HG02885 (cell line): Measurements from ENCODE around the gene MBNL2.

ENCODE experiments used
- ATAC-seq: cut with Tn5 transposase; IDR thresholded peaks from one replicate; pipeline ENCODE4 v1.9.1; 2021; ENCODE audit warnings: mild to moderate bottlenecking; ENCODE audit not compliant: unreplicated experiment, poor library complexity

The MBNL2 gene, protein sequence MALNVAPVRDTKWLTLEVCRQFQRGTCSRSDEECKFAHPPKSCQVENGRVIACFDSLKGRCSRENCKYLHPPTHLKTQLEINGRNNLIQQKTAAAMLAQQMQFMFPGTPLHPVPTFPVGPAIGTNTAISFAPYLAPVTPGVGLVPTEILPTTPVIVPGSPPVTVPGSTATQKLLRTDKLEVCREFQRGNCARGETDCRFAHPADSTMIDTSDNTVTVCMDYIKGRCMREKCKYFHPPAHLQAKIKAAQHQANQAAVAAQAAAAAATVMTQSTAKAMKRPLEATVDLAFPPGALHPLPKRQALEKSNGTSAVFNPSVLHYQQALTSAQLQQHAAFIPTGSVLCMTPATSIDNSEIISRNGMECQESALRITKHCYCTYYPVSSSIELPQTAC

DNA sequence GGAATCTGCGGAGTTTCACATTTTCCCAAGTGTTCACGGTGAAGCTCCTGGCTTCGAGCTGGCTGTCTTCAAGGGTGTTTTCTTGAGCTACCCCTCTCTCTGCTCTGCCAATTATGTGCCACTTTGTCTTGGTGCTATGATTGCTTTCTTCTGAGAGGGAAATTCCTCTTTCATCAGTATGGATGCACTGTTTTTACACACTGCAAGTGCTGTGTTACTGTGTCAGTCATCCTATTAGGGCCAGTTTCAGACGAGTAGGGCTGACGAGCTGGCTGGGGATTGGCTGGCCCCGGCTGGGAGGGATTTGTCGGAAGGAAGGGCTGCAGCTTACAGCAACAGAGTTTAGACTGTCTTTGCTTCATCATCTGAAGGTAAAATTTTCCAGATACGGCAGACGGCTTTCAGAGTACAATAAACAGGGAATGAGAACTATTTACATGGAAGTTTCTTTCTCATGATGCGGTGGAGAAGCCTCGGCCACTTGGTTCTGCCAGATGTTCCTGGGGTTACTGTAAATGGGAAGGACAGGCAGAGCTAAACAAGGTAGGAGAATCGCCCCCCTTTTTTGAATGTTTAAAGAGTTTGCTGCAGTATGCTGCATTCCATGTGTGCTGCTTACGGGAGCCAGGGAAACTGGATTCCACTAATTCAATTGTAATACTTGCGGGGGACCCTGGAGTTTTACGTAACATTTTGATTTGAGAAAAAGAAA is at the start of gene MBNL2:
Gene MBNL2, plus strand, starts transcription at position 345 of the 712 bp plus-strand sequence. CDS start 53,903 bp downstream, outside the sequence.
- peak; percentile 96 for ATAC-seq

GRCh38 chr13:97174638-97175037 is 47.5 kb upstream of the MBNL2 start:
- no peak for ATAC-seq

DNA sequence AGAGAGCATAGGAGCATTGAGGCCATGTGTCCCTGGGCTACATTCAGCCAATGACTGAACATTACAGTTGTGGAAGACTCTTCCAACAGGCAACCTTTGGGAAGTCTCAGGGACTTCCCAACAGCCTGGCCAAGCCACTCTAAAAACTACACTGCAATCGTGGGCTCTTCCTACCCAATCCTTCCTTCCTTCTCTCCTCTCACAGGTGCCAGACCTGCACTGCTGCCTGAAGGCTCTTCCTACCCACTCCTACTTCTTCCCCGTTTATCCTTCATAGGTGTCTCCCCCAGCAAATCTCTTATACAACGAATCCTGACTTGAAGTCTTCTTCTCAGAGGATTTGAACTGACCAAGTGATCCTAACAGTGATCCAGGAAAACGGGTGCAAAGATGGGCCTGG is 47.1 kb upstream of the MBNL2 start:
- ATAC-seq: no peak

- ATAC-seq: no peak
Measured at GRCh38 chr13:97179501-97179900, 42.6 kb upstream of the MBNL2 start.

GRCh38 chr13:97182111-97182890 is 39.8 kb upstream of the MBNL2 start:
- ATAC-seq: no peak

GRCh38 chr13:97185291-97185690 is 36.8 kb upstream of the MBNL2 start:
- ATAC-seq: no peak

GRCh38 chr13:97185751-97186150 is 36.4 kb upstream of the MBNL2 start:
- no peak for ATAC-seq

DNA sequence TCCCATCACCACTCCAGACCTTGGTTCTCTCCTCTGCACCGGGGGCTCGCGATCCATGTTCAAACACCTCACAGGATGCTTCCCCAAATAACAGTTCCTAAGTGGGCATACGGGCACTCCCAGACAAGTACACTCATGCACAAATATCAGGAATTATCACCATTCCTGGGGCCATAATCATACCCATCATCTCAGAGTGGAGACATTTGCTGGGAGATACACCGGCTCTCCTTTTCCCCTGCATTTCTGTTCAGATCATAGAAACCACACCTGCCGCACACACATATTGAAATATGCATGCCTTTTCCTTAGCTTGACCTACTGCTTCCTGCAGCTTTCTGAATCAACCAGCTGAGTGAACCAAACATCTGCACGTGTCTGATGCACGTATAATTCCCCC is 33.9 kb upstream of the MBNL2 start:
- no peak for ATAC-seq

GRCh38 chr13:97189928-97190327 is 32.2 kb upstream of the MBNL2 start:
- ATAC-seq: no peak

- no peak for ATAC-seq
Measured at GRCh38 chr13:97191142-97191541, 31.0 kb upstream of the MBNL2 start.

DNA sequence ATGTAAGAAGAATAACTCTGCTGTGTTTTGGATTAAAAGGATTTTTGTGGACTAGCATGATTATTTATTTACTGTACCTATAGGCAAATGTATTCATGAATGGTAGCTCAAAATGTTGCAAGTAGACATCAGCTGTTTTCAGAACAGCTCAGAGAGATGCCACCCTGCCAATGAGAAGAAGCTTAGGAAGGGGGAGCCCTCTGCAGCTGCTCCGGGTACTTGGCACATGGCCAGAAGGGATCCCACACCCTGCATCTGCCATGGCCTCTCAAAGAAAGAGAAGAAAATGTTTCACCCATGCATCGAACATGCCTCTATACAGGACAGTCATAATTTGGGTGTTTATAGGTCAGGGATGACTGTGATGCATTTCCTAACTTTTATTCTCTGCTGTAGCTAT is 30.5 kb upstream of the MBNL2 start:
- no peak for ATAC-seq

DNA sequence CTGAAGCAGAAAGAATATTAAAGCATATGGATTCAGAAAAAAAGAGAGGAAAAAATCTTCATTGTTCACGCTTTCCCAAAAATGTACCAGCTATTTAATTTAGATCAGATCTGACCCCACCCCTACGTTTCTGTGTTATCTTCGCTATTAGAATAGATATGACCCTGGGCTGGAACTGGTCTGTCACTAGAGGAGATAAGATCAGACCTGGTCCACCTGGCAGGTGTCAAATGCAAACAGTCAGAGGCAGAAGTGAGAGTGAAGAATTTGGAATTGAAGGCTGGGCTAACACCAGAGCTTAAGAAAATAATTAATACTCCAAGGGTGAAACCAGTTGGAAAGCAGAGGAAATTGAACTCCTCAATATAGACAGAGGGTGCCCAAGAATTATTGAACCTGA is 30.0 kb upstream of the MBNL2 start:
- no peak for ATAC-seq

- no peak for ATAC-seq
Measured at GRCh38 chr13:97193577-97193976, 28.6 kb upstream of the MBNL2 start.

GRCh38 chr13:97194479-97194878 is 27.7 kb upstream of the MBNL2 start:
- ATAC-seq: no peak

DNA sequence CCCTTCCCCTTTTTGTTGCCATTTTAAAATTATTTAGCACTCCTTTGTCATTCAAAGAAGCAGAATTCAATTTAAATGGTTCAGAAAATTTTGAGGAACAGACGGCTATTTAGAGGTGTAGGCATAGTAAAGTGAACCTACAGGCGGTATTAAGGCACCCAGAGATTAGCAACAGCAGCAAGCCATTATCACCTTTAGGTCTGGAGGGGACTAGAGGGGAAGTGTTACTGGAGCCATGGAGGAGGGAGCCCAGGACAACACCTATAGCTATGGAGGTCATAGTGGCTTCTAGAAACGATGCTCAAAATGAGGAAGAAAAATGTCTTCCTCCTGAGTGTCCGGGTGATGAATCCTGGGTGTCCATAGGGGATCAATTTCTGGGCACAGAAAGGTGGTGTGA is 25.8 kb upstream of the MBNL2 start:
- no peak for ATAC-seq

DNA sequence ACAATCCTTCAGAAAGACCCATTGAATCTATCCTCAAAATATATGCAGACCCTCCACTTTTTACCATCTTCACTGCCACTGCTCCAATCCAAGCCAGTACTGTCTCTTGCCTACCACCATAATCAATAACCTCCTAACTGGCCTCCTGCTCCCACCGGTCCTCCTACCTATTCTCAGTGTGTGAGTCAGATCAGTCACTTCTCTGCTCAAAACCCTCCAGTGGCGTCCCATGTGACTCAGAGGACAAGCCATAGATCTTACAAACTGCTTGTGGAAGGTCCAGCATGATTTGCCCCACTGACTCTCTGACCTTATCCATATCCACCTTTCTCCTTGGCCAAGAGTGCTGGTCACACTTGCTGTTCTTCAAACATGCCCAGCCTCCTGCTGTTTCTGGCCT is 23.4 kb upstream of the MBNL2 start:
- peak; percentile 74 for ATAC-seq

DNA sequence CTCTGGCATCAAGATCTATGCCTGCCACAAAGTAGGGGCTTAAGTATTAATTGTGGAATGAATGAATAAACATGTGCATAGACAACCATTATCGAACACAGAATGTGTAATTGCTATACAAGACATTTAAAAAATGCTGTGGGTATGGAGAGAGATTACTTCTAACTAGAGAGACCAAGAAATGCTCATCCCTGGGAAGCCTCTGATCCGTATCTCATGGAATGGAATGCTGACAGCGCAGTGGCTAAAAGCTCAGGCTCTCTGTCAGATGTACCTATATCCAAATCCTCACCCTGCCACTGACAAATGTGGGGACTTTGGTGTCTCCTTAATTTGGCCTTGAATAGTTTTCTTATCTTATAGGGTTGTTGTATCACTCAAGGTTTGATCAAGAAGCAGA is 22.7 kb upstream of the MBNL2 start:
- ATAC-seq: no peak

- ATAC-seq: no peak
Measured at GRCh38 chr13:97200081-97200942, 21.8 kb upstream of the MBNL2 start.

DNA sequence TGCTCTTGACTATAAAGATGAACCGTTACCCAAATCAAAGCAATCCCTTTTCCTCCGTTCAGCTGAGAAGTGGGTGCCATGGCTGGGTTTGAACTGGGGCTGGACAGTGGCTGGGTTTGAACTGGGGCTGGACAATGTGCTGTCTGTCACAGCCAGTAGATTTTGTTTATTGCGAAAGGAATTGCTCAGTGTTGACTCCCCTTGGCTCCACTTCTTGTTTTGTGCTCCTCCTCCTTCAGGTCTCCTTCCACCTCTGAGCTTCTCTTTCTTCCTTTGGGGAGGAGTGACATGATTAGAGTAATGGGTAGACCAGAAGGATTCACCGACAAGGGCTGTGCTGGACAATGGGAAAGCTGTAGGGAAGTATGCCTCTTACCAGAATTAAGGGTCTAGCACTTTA is 19.4 kb upstream of the MBNL2 start:
- no peak for ATAC-seq

DNA sequence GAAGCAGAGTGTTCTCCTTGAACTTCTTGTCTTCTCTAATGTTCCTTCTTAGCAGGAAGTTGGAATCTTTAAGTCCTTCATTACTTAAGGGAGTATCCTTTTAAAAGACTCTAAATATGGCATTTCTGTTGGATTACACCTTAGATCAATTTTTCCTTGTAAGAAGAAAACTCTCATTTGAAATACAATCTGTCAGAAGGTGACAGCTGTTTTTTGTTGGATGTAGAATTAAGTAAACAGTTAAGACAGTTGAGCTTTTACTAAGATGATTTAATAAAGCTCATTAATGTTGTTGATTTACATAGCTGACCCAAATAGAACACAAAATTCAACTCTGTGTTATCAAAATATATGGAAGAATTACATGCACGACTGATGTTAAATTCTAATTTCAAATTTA is 16.7 kb upstream of the MBNL2 start:
- no peak for ATAC-seq
